HepG2 (cell line): ENCODE results near the gene S100A13. TPM values are rescaled to one million over a fixed set of nuclear protein-coding genes. Genes with fewer than 3 reads are reported as not detected.

ENCODE experiments used
- FOXJ3 ChIP-seq: sonication (generic); formaldehyde crosslinking; IDR thresholded peaks from 2 replicates; pipeline ENCODE4 v1.4.0; 2020; ENCODE audit warnings: missing genetic modification reagents, mild to moderate bottlenecking, borderline replicate concordance
- HES4 ChIP-seq: sonication (generic); formaldehyde crosslinking; IDR thresholded peaks from 2 replicates; pipeline ENCODE4 v1.9.0; 2021; ENCODE audit warnings: mild to moderate bottlenecking, missing genetic modification reagents, borderline replicate concordance
- MED1 ChIP-seq: sonication (generic); formaldehyde crosslinking; IDR thresholded peaks from 2 replicates; pipeline ENCODE4 v1.4.0; 2020; ENCODE audit warnings: missing genetic modification reagents
- NR2C2 ChIP-seq: sonication (generic); formaldehyde crosslinking; IDR thresholded peaks from 2 replicates; pipeline ENCODE4 v1.4.0; 2020; ENCODE audit warnings: missing genetic modification reagents, mild to moderate bottlenecking, moderate library complexity, borderline replicate concordance
- POLR2G ChIP-seq: fragments of 200-400 bp; formaldehyde crosslinking; IDR thresholded peaks from 2 replicates; pipeline ENCODE4 v1.6.1; 2018; ENCODE audit warnings: mild to moderate bottlenecking, low read depth, low read length, moderate library complexity
- PRMT3 ChIP-seq: sonication (generic); formaldehyde crosslinking; IDR thresholded peaks from 2 replicates; pipeline ENCODE4 v1.8.1; 2022; ENCODE audit warnings: low read depth, mild to moderate bottlenecking, moderate library complexity, missing genetic modification reagents, borderline replicate concordance
- PTBP1 ChIP-seq: fragments of 200-400 bp; formaldehyde crosslinking; IDR thresholded peaks from 2 replicates; pipeline ENCODE4 v1.6.1; 2018; ENCODE audit warnings: low read length, low read depth; ENCODE audit not compliant: poor library complexity, severe bottlenecking
- TEAD3 ChIP-seq: optimal IDR thresholded peaks from 2 replicates; pipeline ENCODE3; 2016; ENCODE audit warnings: borderline replicate concordance
- YEATS4 ChIP-seq: sonication (generic); formaldehyde crosslinking; IDR thresholded peaks from 2 replicates; pipeline ENCODE4 v1.4.0; 2020; ENCODE audit warnings: missing genetic modification reagents, borderline replicate concordance
- ZNF205 ChIP-seq: IDR thresholded peaks from 2 replicates; pipeline ENCODE4 v1.6.1; 2018; ENCODE audit warnings: missing biosample characterization, missing genetic modification reagents
- ZNF260 ChIP-seq: sonication (generic); formaldehyde crosslinking; IDR thresholded peaks from 2 replicates; pipeline ENCODE4 v1.4.0; 2020; ENCODE audit warnings: missing genetic modification reagents, low read depth, mild to moderate bottlenecking, borderline replicate concordance
- ZNF547 ChIP-seq: sonication (generic); formaldehyde crosslinking; IDR thresholded peaks from 2 replicates; pipeline ENCODE4 v1.5.1; 2020; ENCODE audit warnings: mild to moderate bottlenecking, missing genetic modification reagents
- ZNF629 ChIP-seq: sonication (generic); formaldehyde crosslinking; conservative IDR thresholded peaks from 2 replicates; pipeline ENCODE4 v1.5.0; 2020; ENCODE audit warnings: missing genetic modification reagents
- ZNF703 ChIP-seq: sonication (generic); formaldehyde crosslinking; IDR thresholded peaks from 2 replicates; pipeline ENCODE4 v1.5.1; 2020; ENCODE audit warnings: missing genetic modification reagents, mild to moderate bottlenecking, moderate library complexity, borderline replicate concordance
- ZNF746 ChIP-seq: sonication (generic); formaldehyde crosslinking; IDR thresholded peaks from 2 replicates; pipeline ENCODE4 v1.8.0; 2022; ENCODE audit warnings: mild to moderate bottlenecking, missing genetic modification reagents
- polyA plus RNA-seq, 8 experiments: library from polyadenylated mRNA; depleted of rRNA in 3 of 8; stranded (reverse) in 7 of 8; unstranded in 1 of 8; fragments of >200 nt; fragmentation: Illumina TruSeq in 4 of 8; extraction: Trizol in 4 of 8; gene quantifications; 2 replicates each; pipeline versions ENCODE4 v1.2.1 to v1.2.3, GENCODE V29; 2011 to 2016; ENCODE audit warnings: low read depth in 4 of 8, missing spikeins in 1 of 8, mixed read lengths in 1 of 8; ENCODE audit not compliant: insufficient read depth in 1 of 8
- total RNA-seq, 5 experiments: library from RNA; depleted of rRNA; stranded (reverse); fragments of >200 nt; fragmentation: Illumina TruSeq; extraction: Trizol; gene quantifications; 2 replicates each; pipeline ENCODE4 v1.2.3, GENCODE V29; 2016; ENCODE audit warnings: low read depth in 1 of 5
- TF ChIP-seq, protein P1 (sequence below): sonication (generic); formaldehyde crosslinking; IDR thresholded peaks from 2 replicates; pipeline ENCODE4 v1.5.0; 2020; ENCODE audit warnings: missing genetic modification reagents
- TF ChIP-seq, protein P2 (sequence below): sonication (generic); formaldehyde crosslinking; IDR thresholded peaks from 2 replicates; pipeline ENCODE4 v1.5.0; 2020; ENCODE audit warnings: mild to moderate bottlenecking, missing genetic modification reagents, borderline replicate concordance
- TF ChIP-seq, protein P3 (sequence below): sonication (generic); formaldehyde crosslinking; IDR thresholded peaks from 2 replicates; pipeline ENCODE4 v1.8.1; 2023; ENCODE audit warnings: mild to moderate bottlenecking, missing genetic modification reagents, borderline replicate concordance
- TF ChIP-seq, protein P4 (sequence below): sonication (generic); formaldehyde crosslinking; conservative IDR thresholded peaks from 2 replicates; pipeline ENCODE4 v1.4.0; 2020; ENCODE audit warnings: mild to moderate bottlenecking, missing genetic modification reagents, moderate library complexity

The S100A13 gene
- total and polyA plus RNA-seq, 2 of the 13 experiments (the other 11 are each of a cell fraction or from before 2014, with no cell fraction given), result 89.5 to 172 TPM

DNA sequence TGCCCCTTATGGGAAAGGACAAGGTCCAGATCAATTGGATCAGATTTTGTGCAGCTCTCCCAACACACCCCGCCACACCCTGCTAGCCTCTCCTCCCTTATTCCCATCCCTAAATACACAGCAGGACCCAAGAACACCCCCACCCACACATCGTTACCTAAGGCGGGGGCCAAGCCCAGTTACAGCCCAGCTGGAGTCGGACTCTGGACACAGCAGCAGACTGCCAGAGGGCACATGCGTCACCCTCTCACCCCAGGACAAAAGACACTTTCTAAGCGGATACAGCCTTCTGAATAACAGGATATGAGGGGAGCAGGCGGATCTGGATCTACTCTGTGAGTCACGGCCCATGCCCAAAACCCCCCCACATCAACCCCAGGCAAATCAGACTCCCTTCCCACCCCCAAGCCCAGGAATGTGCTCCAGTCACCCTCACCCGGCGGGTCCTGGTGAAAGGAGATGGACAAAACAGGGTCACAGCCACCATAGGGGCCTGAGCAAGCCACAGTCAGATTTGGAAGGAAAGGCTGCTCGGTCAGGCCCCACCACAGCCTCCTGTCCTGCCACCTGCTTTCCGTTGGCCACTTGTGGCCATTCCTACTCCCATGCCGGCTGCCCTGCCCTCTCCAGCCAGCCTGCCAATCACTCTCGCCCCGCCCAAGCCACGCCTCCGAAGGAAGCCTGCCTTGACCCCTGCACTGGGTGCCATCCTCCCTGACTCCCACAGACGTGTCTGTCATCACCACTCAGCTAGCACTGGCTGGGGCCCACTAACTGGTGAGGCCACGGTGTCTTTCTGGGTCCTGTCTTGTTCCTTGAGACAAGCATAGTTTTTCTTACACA, 18.3 kb downstream of the S100A13 start (continued):
- TF ChIP-seq PRMT3 (no peak), ZNF703 (no peak), YEATS4 (CRISPR knock-in tag) (peak; percentile 63; the same call in 1 of the 2 replicates), ZNF629 (CRISPR knock-in tag) (no peak), ZNF547 (CRISPR knock-in tag) (no peak; the same call in 1 of the 2 replicates), ZNF746 (CRISPR knock-in tag) (peak; percentile 26; the same call in 1 of the 2 replicates), MED1 (CRISPR knock-in tag) (peak; percentile 75), PTBP1 (no peak), TEAD3 (CRISPR knock-in tag) (peak; percentile 86), HES4 (CRISPR knock-in tag) (no peak), ZNF260 (CRISPR knock-in tag) (no peak), ZNF205 (no peak; the same call in 1 of the 2 replicates), POLR2G (peak; percentile 82), NR2C2 (CRISPR knock-in tag) (peak; percentile 80), FOXJ3 (CRISPR knock-in tag) (no peak)
- TF ChIP-seq, protein P1, sequence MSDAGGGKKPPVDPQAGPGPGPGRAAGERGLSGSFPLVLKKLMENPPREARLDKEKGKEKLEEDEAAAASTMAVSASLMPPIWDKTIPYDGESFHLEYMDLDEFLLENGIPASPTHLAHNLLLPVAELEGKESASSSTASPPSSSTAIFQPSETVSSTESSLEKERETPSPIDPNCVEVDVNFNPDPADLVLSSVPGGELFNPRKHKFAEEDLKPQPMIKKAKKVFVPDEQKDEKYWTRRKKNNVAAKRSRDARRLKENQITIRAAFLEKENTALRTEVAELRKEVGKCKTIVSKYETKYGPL (CRISPR knock-in tag), result no peak
- TF ChIP-seq, protein P2, sequence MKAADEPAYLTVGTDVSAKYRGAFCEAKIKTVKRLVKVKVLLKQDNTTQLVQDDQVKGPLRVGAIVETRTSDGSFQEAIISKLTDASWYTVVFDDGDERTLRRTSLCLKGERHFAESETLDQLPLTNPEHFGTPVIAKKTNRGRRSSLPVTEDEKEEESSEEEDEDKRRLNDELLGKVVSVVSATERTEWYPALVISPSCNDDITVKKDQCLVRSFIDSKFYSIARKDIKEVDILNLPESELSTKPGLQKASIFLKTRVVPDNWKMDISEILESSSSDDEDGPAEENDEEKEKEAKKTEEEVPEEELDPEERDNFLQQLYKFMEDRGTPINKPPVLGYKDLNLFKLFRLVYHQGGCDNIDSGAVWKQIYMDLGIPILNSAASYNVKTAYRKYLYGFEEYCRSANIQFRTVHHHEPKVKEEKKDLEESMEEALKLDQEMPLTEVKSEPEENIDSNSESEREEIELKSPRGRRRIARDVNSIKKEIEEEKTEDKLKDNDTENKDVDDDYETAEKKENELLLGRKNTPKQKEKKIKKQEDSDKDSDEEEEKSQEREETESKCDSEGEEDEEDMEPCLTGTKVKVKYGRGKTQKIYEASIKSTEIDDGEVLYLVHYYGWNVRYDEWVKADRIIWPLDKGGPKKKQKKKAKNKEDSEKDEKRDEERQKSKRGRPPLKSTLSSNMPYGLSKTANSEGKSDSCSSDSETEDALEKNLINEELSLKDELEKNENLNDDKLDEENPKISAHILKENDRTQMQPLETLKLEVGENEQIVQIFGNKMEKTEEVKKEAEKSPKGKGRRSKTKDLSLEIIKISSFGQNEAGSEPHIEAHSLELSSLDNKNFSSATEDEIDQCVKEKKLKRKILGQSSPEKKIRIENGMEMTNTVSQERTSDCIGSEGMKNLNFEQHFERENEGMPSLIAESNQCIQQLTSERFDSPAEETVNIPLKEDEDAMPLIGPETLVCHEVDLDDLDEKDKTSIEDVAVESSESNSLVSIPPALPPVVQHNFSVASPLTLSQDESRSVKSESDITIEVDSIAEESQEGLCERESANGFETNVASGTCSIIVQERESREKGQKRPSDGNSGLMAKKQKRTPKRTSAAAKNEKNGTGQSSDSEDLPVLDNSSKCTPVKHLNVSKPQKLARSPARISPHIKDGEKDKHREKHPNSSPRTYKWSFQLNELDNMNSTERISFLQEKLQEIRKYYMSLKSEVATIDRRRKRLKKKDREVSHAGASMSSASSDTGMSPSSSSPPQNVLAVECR (CRISPR knock-in tag), result peak; percentile 57; the same call in 1 of the 2 replicates
- TF ChIP-seq, protein P3, sequence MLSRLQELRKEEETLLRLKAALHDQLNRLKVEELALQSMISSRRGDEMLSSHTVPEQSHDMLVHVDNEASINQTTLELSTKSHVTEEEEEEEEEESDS, result 0 out of 2 replicates have a peak, but pooled peaks have one; percentile 22
- TF ChIP-seq, protein P4, sequence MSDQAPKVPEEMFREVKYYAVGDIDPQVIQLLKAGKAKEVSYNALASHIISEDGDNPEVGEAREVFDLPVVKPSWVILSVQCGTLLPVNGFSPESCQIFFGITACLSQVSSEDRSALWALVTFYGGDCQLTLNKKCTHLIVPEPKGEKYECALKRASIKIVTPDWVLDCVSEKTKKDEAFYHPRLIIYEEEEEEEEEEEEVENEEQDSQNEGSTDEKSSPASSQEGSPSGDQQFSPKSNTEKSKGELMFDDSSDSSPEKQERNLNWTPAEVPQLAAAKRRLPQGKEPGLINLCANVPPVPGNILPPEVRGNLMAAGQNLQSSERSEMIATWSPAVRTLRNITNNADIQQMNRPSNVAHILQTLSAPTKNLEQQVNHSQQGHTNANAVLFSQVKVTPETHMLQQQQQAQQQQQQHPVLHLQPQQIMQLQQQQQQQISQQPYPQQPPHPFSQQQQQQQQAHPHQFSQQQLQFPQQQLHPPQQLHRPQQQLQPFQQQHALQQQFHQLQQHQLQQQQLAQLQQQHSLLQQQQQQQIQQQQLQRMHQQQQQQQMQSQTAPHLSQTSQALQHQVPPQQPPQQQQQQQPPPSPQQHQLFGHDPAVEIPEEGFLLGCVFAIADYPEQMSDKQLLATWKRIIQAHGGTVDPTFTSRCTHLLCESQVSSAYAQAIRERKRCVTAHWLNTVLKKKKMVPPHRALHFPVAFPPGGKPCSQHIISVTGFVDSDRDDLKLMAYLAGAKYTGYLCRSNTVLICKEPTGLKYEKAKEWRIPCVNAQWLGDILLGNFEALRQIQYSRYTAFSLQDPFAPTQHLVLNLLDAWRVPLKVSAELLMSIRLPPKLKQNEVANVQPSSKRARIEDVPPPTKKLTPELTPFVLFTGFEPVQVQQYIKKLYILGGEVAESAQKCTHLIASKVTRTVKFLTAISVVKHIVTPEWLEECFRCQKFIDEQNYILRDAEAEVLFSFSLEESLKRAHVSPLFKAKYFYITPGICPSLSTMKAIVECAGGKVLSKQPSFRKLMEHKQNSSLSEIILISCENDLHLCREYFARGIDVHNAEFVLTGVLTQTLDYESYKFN (CRISPR knock-in tag), result peak; percentile 81
